HG03558 (cell line): ENCODE data around the gene QSOX1.

ENCODE experiments used
- ATAC-seq: cut with Tn5 transposase; IDR thresholded peaks from one replicate; pipeline ENCODE4 v1.9.1; 2021; ENCODE audit warnings: moderate number of reproducible peaks; ENCODE audit not compliant: unreplicated experiment; ENCODE audit errors: extremely low read depth

Gene QSOX1

GRCh38 chr1:180247061-180247460, 92.4 kb downstream of the QSOX1 start:
- no peak for ATAC-seq

DNA sequence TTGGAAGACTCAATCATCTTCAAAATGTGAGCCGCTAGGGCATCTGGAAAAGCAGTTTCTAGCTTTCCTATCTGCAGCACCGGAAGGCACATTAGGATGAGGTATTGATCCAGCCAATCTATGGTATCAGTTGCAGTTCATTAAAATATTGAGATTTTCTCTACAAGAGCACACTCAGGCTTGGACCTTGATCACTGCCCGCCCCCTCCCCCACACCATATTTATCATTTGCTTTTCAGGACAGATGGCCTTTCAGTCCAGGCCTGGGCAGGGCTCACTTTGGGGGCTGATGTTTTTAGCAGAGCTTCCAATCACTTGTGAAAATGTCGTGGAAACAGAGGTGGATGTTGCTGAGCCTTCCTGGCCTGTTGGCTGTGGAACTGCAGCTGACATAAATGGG, 92.9 kb downstream of the QSOX1 start:
- ATAC-seq: no peak

DNA sequence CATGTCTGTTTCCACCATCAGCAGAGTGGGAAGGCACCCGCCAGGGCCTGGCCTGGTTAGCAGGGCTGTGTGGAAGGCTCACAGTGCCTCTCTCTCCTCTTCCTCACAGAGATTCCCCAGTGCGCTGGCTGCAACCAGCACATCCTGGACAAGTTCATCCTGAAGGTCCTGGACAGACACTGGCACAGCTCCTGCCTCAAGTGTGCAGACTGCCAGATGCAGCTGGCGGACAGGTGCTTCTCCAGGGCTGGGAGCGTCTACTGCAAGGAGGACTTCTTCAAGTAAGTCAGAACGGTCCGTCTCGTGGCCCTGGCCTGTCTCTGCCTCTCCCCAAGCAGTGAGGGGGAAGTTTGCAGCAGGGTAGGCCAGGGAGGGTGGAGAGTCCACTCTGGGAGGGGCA, 93.5 kb downstream of the QSOX1 start:
- ATAC-seq: no peak

DNA sequence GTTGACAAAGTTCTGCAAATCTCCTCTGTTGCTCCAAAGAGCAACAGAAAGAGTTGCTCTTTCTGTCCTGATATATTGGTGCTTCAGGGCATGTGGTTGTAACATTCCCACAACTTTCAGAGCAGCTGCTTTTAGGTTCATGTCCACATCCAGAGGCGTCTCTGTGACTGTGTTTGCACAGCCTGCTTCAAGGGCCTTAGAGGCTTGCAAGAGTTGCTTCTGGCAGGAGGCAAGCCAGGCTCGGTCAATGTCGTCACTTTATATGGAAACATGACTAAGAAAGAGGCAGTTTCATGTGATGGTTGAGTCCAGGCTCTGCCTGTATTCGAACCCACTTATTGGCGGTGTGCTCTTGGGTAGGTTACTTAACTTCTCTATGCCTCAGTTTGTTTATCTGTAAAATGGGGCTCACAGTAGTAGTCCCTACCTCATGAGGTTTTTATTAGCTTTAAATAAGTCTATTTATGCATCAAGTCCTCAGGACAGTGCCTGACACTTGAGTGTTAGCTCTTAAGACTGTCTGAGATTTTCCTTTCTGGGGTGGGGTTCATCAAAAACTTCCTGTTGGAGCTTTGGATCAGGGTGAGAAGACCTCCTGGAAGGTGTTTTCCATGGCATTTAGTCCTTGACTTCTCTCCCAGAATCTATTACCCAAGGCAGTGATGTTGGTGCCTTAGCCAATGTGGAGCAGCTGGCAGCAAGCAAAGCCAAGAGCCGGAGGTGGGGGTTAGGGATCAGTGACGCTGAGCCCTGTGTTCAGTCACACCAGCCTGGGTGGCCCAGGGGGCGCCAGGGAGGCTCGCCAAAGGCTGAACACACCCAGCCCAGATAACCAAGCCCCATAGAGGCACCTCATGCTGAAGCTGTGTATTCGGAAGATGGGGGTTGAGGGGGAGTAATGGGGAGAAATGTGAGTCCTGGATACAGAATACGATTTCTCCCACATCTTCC, 94.3 kb downstream of the QSOX1 start:
- ATAC-seq: no peak

DNA sequence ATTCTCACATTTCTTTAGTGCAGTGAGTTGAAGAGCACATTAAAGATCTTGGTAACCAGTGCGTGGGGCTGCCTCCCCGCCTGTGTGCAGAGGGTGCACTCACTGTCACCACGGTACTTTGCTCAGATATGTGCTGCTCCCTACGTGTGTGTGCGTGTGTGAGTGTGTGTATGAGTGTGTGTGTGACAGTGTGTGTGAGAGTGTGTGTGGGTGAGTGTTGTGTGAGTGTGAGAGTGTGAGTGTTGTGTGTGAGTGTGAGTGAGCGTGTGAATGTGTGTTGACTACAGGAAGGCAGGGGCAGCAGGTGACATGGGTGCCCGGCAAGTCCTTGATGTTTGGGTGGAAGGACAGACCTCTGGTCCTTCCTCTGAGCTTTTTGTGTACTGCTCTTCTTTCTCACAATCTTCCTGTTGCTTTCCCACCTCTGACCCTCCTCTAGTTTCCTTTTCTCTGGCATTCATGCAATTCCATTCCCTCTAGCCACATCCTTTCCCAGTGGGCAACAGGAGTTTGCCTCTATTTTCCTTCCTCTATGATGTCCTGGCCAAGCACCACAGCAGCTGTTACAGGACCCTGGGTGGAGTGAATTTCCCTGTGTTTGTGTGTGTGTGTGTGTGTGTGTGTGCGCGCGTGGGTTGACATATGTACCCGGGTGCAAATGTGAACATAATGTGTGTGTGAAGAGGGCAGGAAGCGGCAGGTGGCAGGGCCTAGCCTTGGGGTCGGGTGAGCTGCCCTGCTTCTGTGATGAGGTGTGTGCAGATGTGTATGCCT, 95.2 kb downstream of the QSOX1 start:
- no peak for ATAC-seq

- ATAC-seq: no peak
Observed at GRCh38 chr1:180250499-180250770, 95.8 kb downstream of the QSOX1 start.

- ATAC-seq: no peak
Observed at GRCh38 chr1:180250883-180251509, 96.3 kb downstream of the QSOX1 start.

- ATAC-seq: no peak
Observed at GRCh38 chr1:180251526-180252305, 97.0 kb downstream of the QSOX1 start.

- ATAC-seq: no peak
Observed at GRCh38 chr1:180252638-180253536, 98.2 kb downstream of the QSOX1 start.
